NCI-H69 (cell line): Measurements from ENCODE around the gene KLF9.
"Not testable (repeated sequence)": the region's sequence is repeated elsewhere in the genome, so short reads cannot be mapped to it uniquely, and the experiment has no call there.

ENCODE experiments used
- DNase-seq: peaks from one replicate; lab custom pipeline; 2025; lab: John Stamatoyannopoulos, UW

KLF9 gene

DNA sequence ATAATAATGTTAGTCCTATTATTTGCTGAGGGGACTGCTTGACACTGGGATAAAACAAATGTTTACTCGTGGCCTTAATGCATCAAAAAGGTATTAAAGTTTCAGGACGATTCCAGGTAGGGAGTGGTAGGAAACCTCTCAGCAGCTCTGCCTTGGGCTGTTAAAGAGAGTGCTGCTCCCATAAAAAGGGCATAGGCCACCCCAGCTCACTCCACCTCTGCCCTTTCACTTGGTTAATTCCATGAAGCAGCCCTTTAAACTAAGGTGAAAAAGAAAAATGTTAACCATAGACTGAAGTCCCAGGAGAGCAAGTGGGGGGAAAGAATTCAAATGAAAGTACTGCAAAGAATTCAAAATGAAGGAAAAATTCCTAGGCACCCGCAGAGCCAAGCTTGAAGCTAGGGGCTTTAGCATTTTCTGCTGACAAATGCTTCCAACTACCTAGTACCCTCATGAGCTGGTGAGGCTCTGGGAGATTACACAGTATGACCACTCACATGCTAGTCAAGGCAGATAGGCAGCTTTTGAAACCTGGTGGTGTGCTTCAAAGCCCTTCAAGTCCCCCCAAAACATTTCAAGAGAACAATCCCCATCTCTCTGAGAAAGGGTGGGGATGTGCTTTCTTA, 8.5 kb downstream of the KLF9 start:
- DNase-seq, result no peak

DNA sequence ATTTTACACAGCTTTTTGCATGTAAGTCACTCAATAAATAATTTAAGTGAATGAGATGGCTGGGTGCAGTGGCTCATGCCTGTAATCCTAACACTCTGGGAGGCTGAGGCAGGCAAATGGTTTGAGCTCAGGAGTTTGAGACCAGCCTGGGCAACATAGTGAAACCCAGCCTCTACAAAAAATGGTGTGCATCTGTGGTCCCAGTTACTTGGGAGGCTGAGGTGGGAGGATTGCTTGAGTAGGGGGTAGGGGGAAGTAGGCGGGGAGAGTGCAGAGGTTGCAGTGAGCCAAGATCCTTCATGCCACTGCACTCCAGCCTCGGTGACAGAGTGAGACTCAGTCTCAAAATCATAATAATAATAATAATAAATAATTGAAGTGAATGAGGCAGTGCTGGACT, 10.2 kb downstream of the KLF9 start:
- DNase-seq, result no peak

DNA sequence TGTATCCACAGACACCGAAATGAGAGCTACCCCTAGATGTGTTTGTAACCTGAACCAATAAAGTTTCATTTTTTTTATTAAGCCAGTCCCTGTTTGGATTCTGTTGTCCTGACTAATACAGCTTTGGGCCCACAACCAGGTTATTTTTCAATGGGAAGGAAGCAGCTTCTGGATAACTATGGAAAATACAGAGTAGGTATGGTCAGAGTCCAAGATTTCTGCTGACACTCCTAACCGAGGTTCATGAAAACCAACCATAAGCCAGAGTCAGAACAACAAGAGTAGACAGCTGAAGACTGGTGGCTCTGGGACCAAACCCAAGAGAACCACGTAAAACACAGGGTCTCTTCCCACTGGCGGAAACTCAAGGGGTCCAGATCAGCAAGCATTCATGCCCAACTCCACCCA, 10.8 kb downstream of the KLF9 start:
- no peak for DNase-seq

DNA sequence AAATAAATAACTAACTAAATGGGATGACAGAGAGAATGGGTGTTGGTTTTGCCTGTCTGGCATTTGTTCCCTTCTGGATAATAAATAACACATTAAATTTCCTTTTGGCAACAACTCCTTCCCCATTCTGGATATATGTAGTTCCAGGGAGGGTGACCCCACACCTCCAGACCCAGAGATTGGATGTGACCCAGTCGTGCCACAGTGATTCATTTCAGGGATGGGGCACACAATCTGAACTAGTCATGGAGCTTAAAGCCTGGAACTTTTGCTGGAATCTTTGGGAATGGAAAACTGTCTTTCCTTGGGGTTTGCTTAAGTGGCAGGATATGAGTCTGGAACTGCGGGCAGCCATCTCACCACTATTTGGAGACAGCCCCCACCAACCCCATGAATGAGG, 11.3 kb downstream of the KLF9 start:
- no peak for DNase-seq

DNA sequence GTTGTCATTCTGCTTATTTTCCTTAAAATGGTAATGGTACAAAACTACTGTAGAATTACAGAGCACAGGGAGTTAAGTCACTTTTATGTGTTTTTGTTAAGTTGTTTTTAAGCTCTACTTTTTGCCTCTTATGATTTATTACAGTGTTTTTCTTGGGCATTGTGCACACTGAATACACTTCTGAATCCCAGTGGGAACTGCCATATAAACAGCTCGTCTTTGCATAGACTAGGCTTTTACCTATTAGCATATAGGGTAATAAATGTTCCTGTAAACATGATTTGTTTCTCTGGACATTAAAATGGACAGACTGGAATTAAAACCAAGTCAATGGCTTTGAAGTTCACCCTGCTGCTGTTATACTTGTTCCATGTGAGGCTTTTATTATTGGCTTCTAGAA, 12.2 kb downstream of the KLF9 start:
- DNase-seq, result peak; percentile 75

DNA sequence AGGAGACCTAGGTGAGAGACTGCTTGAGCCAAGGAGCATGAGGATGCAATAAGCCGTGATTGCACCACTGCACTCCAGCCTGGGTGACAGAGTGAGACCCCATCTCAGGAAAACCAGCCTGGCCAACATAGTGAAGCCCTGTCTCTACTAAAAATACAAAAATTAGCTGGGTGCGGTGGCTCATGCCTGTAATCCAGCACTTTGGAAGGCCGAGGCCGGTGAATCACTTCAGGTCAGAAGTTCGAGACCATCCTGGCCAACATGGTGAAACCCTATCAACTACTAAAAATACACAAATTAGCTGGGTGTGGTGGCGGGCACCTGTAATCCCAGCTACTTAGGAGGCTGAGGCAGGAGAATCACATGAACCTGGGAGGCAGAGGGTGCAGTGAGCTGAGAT, 13.2 kb downstream of the KLF9 start:
- not testable (repeated sequence) for DNase-seq

DNA sequence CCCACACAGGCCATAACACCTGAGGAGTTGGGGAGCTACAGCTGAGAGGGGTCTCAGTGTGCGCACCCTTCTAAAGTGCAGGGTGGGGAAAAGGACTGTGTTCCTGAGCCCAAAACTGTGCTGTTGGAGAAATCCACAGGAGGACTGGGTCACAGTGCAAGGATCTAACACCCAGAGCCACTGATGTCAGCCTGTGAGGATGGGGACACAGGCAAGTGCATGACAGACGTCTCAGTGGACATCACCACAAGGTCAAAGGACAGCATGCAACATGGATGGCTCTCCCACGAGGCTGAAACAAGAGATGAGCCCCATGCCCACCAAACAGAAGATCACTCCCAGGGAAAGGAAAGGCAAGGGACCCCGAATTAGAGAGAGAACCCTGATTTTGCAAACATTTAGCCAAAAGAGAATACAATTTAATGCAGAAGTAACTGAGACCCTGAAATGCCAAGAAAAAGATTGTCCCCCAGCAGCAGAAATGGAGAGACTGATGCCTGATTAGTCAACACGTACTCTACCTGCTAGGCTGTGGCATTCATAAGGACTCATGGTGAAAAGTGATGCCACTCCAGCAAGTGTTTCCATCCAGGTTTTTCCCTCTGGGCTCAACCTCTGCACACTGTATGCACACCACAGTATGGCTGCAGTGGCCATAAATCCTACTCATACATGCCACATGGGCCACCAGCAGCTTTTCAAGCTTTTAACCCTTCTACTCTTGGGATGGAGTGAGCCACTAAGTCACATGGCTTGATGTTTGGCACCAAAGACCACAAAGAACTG, 14.2 kb downstream of the KLF9 start:
- DNase-seq, result no peak

DNA sequence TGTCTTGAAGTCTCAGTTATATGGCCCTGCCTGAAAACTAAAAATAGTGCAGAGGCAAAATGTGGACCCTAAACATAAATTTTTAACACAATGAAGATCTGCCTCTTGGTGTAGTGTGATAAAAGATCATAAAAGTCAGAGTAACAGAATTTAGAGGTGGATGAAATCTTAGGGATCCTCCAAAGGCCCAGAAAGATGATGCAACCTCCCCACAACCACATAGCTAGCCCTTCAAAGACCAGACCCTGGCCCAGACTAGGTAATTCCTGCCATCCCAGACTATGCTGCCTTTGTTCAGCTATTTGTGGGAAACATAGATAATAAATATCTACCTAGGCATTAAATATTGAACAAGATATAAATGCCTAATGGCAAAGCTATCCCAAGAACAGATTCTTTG, 15.3 kb downstream of the KLF9 start:
- DNase-seq, result no peak

DNA sequence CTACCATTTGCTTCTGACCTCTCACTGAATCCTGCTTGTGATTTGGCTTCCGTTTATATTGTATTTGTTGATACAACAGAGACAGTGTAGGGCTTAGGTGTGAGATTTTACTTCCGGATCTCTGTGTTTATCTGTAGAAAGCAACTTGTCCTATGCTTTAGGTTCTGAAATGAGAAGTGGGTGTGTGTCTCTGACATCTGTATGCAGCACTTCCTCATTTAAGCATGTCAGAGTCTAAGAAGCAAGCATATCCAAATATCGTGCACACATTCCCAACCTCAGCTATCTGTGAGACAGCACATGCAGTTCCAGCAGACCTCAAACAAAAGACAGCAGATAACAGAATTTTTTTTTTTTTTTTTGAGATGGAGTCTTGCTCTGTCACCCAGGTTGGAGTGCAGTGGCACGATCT, 16.3 kb downstream of the KLF9 start:
- DNase-seq, result no peak

DNA sequence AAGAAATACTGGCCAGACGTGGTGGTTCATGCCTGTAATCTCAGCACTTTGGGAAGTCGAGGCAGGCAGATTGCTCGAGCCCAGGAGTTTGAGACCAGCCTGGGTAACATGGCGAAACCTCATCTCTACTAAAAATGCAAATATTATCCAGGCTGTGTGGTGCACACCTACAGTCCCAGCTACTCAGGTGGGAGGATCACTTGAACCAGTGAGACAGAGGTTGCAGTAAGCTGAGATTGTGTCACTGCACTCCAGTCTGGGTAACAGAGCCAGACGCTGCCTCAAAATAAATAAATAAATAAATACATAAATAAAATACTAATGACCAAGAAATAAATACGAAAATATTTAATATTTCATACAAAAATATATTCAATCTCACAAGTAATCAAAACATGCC, 18.8 kb downstream of the KLF9 start:
- DNase-seq, result no peak

DNA sequence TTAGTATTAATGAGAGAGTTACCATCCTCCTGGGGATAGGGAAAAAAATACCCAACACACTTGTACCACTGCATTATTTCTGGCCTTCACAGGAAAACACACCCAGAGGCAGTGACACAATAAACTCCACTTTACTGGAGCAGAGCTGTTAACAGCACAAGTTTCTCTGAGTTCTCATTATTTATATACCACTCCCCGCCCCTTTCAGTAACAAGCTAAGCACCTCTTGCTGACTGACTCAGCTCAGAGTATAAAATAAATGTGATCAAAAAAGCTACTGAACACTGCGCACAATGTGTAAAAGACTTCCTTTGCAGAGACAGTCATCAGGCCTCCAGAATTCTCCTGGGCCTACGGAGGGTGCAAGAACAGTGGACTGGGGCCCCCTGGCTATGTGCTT, 21.6 kb downstream of the KLF9 start:
- DNase-seq, result peak; percentile 27

DNA sequence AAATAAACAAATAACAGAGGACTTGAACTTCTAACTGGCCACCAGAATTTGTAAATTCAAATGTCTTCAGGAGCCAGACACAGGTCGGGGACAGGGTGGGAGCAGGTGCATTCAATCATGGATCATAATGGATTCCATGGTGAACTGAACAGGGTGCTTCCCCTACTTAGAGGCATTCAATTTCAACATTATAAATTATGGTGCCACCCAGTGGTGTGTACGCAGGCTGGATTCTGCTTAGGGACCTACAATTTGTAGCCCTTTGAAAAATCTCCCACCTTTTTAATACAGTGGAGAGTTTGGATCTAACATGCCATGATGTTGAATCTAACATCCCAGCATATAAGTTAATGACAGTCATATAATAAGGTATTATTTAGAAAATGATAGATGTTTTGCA, 22.3 kb downstream of the KLF9 start:
- DNase-seq, result peak; percentile 74

DNA sequence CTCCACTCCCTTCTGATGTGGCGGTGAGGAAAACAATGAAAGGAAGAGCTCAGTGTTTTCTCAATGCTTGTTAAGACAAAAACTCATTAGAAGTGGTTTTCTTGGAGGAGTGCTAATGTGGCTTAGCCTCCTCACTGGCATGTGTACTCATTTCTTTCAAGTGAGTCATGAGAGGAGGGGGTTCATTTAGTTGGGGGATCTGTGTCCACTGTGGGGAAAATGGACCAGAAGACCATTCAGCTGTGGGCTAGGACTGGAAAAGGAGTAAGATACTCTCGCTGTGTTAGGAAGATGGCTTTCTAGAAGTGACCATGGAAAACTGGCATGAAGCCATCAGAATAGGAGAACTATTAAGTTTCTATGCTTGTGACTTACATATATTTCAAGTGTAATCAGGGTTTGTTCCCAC, 23.5 kb downstream of the KLF9 start:
- DNase-seq, result no peak

DNA sequence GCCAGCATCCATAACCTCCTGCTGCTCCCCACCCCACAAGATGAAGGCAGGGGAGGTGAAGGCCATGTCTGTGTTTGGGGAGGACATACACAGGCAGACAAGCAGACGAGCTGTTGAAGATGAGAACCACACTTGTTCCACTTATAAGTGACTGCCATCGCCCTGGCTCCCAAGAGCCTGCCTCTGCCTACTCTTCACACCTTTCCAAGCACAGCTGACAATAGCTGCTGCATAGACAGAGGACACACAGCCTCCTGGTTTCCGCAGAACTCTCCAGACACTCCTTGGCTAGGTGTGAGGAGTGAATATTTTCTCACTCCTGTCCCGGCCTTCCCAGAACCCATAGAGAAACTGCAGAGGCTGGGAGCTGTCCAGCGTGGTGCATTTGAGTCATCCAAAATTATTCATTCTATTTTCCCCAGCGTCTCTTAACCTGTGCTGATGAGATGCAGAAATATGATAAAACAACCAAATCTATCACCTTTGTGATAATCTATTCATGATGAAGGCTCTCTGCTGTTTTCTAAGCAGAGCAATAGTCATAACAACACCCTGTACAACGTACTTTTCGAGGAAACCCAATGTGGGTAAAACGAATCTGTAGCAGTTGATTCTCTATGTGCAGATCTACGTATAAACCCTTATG, 24.7 kb downstream of the KLF9 start:
- no peak for DNase-seq

DNA sequence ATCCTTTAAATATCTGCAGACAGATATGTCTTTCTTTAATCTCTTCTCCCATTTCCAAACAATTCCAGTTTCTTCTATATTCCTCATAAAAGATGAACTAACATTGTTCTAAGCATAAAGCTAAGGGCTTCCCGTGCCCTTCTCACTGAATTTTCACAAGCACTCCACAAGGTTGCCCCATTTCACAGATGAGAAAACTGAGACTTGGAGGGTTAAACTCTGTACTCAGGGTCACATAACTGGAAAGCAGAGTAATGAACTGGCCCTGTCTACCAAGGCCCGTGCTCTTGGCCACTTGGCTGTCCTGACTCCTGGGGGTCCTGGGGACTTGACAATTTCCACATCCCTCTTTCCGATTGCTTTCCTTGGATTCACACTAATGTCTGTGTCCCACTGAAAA, 25.3 kb downstream of the KLF9 start:
- no peak for DNase-seq

DNA sequence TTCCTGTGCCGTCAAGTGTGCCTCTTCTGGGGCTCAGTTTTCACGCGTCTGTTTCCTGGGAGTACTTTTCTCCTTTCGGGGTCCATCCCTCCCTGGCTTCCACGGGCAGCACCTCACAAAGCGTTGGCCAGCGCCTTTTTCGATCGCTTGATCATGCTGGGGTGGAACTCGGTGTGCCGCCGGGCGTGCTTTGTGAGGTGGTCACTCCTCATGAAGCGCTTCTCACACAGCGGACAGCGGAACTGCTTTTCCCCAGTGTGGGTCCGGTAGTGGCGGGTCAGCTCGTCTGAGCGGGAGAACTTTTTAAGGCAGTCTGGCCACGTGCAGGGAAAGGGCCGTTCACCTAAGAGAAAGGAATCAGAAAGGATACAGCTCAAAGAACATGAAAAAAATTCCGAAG, 26.8 kb downstream of the KLF9 start:
- DNase-seq, result no peak

DNA sequence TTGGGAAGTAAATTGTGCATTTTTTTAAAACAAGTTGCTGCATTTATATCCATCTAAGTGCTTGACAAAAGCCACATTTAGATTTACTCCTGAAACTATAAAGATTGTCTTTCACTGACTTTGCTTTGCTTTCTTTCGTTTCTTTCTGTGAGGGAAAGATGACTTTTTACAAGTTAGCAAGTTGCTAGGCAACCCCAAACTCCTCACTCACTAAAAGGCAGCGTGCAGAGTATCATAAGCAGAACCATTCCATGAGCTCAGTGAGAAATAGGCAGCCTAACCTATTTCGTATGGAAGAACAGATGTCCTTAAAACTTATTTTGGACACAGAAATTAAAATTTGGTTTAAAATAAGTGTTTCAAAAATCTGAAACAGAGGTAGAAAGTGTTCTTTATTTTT, 29.0 kb downstream of the KLF9 start:
- DNase-seq, result no peak

DNA sequence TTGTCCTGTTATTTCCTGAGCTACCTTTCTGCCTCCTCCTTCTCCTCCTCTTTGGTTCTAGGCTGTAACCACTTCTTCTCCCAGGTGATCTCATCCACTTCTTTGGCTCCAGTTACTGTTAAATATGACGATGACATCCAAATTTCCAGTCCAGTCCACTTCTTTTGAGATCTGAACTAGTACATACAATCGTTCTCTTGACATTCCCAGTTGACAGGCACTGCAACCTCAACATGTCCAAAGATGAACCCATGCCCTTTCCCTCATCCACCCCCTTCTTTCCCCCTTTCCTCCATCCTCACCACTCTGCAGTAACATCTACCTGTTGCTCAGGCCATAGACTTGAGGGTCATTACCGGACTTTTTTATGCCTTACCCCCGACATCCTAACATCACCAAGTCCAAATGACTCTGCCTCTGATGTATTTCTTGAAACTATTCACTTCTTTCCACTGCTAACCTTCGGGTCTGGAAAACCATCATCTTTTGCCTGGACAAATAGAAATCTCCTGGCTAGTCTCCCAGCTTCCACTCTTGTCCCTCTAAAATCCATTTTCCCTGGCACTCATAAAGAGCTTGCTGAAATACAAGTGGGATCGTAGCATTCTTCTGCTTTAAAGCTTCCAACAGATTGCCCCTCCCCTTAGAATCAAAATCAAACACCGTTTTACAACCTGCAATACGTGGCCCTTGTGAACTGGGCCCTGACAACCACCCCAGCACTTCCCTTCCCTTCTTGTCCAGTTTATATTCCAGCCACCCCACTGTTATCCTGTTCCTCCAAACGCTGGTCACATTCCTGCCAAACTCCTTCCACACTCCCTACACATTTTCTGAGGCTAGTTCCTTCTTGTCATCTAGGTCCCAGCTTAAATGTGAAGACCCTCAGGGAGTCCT, 31.5 kb downstream of the KLF9 start:
- DNase-seq, result no peak

DNA sequence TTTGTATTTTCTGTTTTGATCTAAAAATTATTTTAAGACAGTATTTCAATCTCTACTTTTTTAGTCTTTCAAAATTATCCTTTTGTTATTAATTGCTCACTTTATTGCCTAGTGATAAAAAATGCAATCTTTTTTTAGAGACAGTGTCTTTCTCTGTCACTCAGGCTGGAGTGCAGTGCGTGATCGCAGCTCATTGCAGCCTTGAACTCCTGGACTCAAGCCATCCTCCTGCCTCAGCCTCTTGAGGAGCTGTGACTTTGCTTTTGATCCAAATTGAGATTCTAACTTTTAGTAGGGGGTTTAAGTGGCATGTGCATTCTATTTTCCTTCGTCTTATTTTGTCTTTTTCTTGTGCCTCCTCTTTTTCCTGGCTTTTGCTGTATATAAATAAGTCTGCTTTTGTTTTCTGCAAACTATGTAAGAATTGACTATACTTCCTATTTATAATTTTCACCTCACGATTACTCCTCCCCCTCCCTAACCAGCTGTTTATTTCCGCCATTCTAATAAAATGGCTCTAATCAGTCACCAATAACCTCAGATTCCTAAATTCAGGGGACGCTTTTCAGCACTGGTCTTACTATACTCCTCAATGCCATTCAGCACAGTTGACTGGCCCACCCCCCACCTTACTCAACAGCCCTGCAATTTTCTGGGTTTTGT, 32.3 kb downstream of the KLF9 start:
- no peak for DNase-seq

DNA sequence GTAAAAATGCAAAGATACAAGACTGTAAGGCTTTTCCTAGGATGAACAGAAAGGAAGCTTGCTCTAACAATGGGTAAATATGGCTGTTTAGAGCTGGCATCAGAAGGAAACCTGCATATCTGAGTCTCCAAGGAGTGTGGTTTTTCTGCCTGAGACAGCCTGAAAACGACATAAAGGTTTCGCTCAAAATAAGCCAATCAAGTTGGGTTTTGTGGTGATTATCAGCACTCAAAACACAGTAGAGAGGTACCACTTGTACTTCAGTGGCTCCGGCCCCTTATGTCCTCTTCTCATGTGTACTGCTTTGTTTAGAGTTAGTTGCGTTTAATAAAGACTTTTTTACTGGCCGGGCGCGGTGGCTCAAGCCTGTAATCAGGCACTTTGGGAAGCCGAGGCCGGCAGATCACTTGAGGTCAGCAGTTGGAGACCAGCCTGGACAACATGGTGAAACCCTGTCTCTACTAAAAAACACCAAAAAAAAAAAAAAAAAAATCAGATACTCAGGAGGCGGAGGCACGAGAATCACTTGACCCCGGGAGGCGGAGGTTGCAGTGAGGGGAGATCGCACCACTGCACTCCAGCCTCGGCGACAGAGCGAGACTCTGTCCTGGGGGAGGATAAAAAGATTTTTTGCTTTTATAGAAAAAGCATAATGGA, 39.4 kb downstream of the KLF9 start:
- DNase-seq, result no peak

DNA sequence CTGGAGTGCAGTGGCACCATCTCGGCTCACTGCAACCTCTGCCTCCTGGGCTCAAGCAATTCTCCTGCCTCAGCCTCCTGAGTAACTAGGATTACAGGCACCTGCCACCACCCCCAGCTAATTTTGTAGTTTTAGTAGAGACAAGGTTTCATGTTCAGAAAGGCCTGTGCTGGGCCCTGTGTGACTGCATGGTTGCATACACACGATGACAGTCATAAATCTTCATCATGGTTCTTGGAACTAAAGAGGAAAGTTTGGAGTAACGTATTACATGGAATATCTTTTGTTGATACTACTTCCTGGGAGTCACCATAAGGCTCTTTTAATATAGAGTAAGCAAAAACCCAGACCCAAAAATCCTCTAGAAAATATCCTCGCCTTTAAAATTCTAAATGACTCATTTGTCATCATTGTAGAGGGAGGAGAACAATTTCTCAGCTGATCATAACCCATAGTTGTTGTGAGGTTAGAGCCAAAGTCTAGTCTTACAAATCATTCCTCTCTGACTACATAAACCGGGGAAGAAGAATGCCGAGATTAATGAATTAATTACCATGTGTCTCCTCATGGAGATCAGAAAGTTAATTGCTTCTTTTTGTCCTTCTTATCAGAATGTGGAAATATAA, 47.0 kb downstream of the KLF9 start:
- DNase-seq, result no peak
